Measurements from ENCODE around the gene DNAH7. TPM values are rescaled to one million over a fixed set of nuclear protein-coding genes. Genes with fewer than 3 reads are reported as not detected.

DNAH7 gene
- total and polyA plus RNA-seq, 2 experiments from 2014 or later, result 0.35 to 1.1 TPM

GRCh38 chr2:196105951-196106350, 37.3 kb upstream of the DNAH7 start:
- no peak overlapping the region for H3K4me3 Mint-ChIP-seq
- no peaks in the 10 kb centered on the region for H3K79me2 ChIP-seq (replicated peaks; ENCODE audit: insufficient read depth)
- H3K4me3 ChIP-seq, result no peak overlapping the region
- H3K9me3 Mint-ChIP-seq, result no peaks in the 10 kb centered on the region
- no peaks in the 10 kb centered on the region for H3K27me3 ChIP-seq (ENCODE audit: insufficient read depth)
- no peak for TF ChIP-seq EZH2phosphoT487 (IDR thresholded peaks at IDR 0.05; ENCODE audit: unreplicated experiment)
- TF ChIP-seq CTCF (conservative IDR thresholded peaks at IDR 0.05; ENCODE audit: low read depth in 2 of 2), result no peak
- TF ChIP-seq REST (IDR thresholded peaks at IDR 0.05; ENCODE audit: unreplicated experiment), result no peak
- TF ChIP-seq ZNF331 (CRISPR knock-in tag; IDR thresholded peaks at IDR 0.05; ENCODE audit: low read depth), result no peak
- no peak for TF ChIP-seq JUNB (IDR thresholded peaks at IDR 0.05; ENCODE audit: unreplicated experiment)
- no peak for TF ChIP-seq EZH2 (IDR thresholded peaks at IDR 0.05; ENCODE audit: low read depth, unreplicated experiment)
- no peak for ATAC-seq
- H3F3A ChIP-seq (replicated peaks; ENCODE audit: low read depth), result no peaks in the 10 kb centered on the region
- DNase-seq (ENCODE audit: low spot score), result no peak
- no peak overlapping the region; the same call in 1 of the 2 replicates for H3K27ac Mint-ChIP-seq
- H3K27me3 Mint-ChIP-seq (ENCODE audit: insufficient read depth, low read depth, poor library complexity), result peaks cover 2% of the 10 kb centered on the region
- H3K4me2 ChIP-seq, result no peak overlapping the region
- no peak overlapping the region for H2AFZ ChIP-seq
- peaks cover 8% of the 10 kb centered on the region; the same call in 2 of the 3 replicates for H3K4me1 Mint-ChIP-seq
- H3K9me2 ChIP-seq (ENCODE audit: insufficient read depth), result no peaks in the 10 kb centered on the region
- H3K36me3 ChIP-seq (ENCODE audit: insufficient read depth), result no peaks in the 10 kb centered on the region
- no peaks in the 10 kb centered on the region for H3K4me1 ChIP-seq (ENCODE audit: insufficient read depth)
- no peaks in the 10 kb centered on the region for H4K20me1 ChIP-seq (replicated peaks; ENCODE audit: insufficient read depth)
- H3K27ac ChIP-seq (ENCODE audit: low read depth), result no peak overlapping the region
- H3K36me3 Mint-ChIP-seq (ENCODE audit: low read depth), result no peaks in the 10 kb centered on the region

- H3K4me1 Mint-ChIP-seq, result peaks cover 8% of the 10 kb centered on the region; the same call in 2 of the 3 replicates
- Histone ChIP-seq H3K9me2 (ENCODE audit: insufficient read depth) (no peaks in the 10 kb centered on the region), H3K4me3 (no peak overlapping the region), H3K27me3 (ENCODE audit: insufficient read depth) (no peaks in the 10 kb centered on the region), H4K20me1 (replicated peaks; ENCODE audit: insufficient read depth) (no peaks in the 10 kb centered on the region), H3K27ac (ENCODE audit: low read depth) (no peak overlapping the region), H3K4me2 (no peak overlapping the region), H3K36me3 (ENCODE audit: insufficient read depth) (no peaks in the 10 kb centered on the region), H3K79me2 (replicated peaks; ENCODE audit: insufficient read depth) (no peaks in the 10 kb centered on the region), H3K4me1 (ENCODE audit: insufficient read depth) (no peaks in the 10 kb centered on the region), H3F3A (replicated peaks; ENCODE audit: low read depth) (no peaks in the 10 kb centered on the region), H2AFZ (no peak overlapping the region)
- H3K27me3 Mint-ChIP-seq (ENCODE audit: insufficient read depth, low read depth, poor library complexity), result peaks cover 2% of the 10 kb centered on the region
- no peak for TF ChIP-seq REST (IDR thresholded peaks at IDR 0.05; ENCODE audit: unreplicated experiment)
- no peak for TF ChIP-seq STAT1 (IDR thresholded peaks at IDR 0.05; ENCODE audit: unreplicated experiment)
- no peaks in the 10 kb centered on the region for H3K36me3 Mint-ChIP-seq (ENCODE audit: low read depth)
- no peak overlapping the region for H3K4me3 Mint-ChIP-seq
- no peak for DNase-seq (ENCODE audit: low spot score)
- H3K9me3 Mint-ChIP-seq, result no peaks in the 10 kb centered on the region
- H3K27ac Mint-ChIP-seq, result no peak overlapping the region
- no peak for ATAC-seq
Observed at GRCh38 chr2:196104066-196104465, 35.4 kb upstream of the DNAH7 start.
